Ramos (cell line): ENCODE results near the gene SLC39A2.

Experiments used
- in situ Hi-C: fragments of 300-500 bp; cut with MboI; formaldehyde crosslinking; loops from one replicate; pipeline ENCODE4 v1.14.3; 2022; ENCODE audit warnings: low sequenced_read_pairs; ENCODE audit not compliant: unreplicated experiment

Gene SLC39A2

GRCh38 chr14:21042918-21043317 is 43.8 kb downstream of the SLC39A2 start:
- in situ Hi-C loops = no loop called here

- in situ Hi-C loops = no loop called here
These were observed 44.4 kb downstream of the SLC39A2 start for GRCh38 chr14:21043387-21043973.

- in situ Hi-C loops = no loop called here
These were observed 45.0 kb downstream of the SLC39A2 start for GRCh38 chr14:21043974-21044618.

GRCh38 chr14:21047378-21047781 is 48.3 kb downstream of the SLC39A2 start:
- in situ Hi-C loops = no loop called here

GRCh38 chr14:21048638-21049037 is 49.5 kb downstream of the SLC39A2 start:
- in situ Hi-C loops = no loop called here

- in situ Hi-C loops = no loop called here
These were observed 50.2 kb downstream of the SLC39A2 start for GRCh38 chr14:21049271-21049673.

- in situ Hi-C loops = no loop called here
These were observed 51.5 kb downstream of the SLC39A2 start for GRCh38 chr14:21050597-21050996.
